ENCODE measurements around the gene TMEM14C. TPM values are rescaled to one million over a fixed set of nuclear protein-coding genes. Genes with fewer than 3 reads are reported as not detected.

The TMEM14C gene
- polyA plus RNA-seq, 2 of the 4 experiments (the other 2 are of a cell fraction), result 152 to 230 TPM

DNA sequence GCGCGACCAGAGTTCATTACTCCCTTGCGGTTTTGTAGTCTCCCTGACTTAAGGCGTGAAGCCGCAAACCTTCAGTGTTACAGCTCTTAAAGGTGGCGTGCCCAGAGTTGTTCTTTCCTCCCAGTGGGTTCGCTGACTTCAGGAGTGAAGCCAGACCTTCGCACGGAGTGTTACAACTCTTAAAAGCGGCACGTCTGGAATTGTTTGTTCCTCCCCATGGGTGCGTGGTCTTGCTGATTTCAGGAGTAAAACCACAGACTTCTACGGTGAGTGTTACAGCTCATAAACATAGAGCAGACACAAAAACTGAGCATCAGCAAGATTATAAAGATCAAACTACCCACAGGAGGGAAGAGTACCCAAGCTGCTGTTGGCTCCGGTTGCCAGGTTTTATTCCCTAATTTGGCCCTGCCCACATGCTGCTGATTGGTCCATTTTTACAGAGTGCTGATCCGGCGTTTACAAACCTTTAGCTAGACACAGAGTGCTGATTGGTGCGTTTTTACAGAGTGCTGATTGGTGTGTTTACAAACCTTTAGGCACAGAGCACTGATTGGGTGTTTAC is 10.4 kb downstream of the TMEM14C start:
- ATAC-seq, result peak in 1 of 2 experiments; percentile 26; a peak in 3 of 6 replicates
- CTCF ChIA-PET, result interaction anchor here (0.8 to 1.7 kb wide), 3 partner anchors 9 to 27 kb away, joined by 3 to 5 read pairs (median 3); no protein-coding TSS in a partner anchor
- H3K4me1 ChIP-seq, result peaks cover 26% of the 10 kb centered on the region
- no peak for TF ChIP-seq TP53 (CRISPR knock-in tag; IDR thresholded peaks at IDR 0.05)
- peak; percentile 95 for TF ChIP-seq MAFK (IDR thresholded peaks at IDR 0.05; ENCODE audit: partially characterized antibody)
- 93% methylated on average over 17 of the region's 17 CpGs for WGBS (ENCODE audit: missing lambda C conversion rate)
- H3K9me3 ChIP-seq, result no peaks in the 10 kb centered on the region
- POLR2A ChIA-PET, result interaction anchor here (3.7 kb wide), 1 partner anchor 10 kb away, joined by 16 read pairs; the partner anchor contains the start of gene TMEM14C
- H3K27ac ChIP-seq, result peak overlapping the region; percentile 77 to 90; a peak in 5 of 6 replicates
- H3K4me2 ChIP-seq, result no peak overlapping the region
- no peak for FAIRE-seq
- no peak overlapping the region for H3K4me3 ChIP-seq
- no peak for DNase-seq (ENCODE audit: low read depth in 1 of 2, low spot score in 1 of 2)

DNA sequence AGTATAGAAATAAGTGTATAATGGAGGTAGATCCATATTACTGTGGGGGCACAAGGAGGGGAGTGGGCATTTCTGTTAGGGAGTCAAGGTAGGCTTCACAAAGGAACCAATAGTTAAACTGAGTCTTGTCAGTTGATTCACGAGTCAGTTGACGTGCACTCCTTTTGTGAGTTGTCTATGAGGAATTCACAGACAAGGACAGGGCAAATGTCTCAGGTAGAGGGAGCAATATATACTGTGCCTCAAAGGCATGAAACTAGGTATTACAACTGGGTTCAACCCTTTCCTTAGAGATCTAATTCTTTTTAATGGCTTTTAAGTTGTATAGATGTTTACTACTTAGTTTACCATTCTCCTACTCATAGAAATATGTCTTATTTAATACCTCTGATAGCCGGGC is 11.0 kb downstream of the TMEM14C start:
- H3K9me3 ChIP-seq, result no peaks in the 10 kb centered on the region
- H3K4me2 ChIP-seq, result peak overlapping the region; percentile 86; the same call in 1 of the 3 replicates
- FAIRE-seq, result no peak
- POLR2A ChIA-PET, result interaction anchor here (3.7 kb wide), 1 partner anchor 11 kb away, joined by 16 read pairs; the partner anchor contains the start of gene TMEM14C
- CTCF ChIA-PET, result interaction anchor here (0.7 to 1.4 kb wide), 2 partner anchors 13 to 224 kb away, joined by 3 read pairs; no protein-coding TSS in a partner anchor
- TF ChIP-seq HDAC2 (IDR thresholded peaks at IDR 0.05) (no peak), CHD2 (IDR thresholded peaks at IDR 0.05; ENCODE audit: low read length, partially characterized antibody) (no peak), BCL3 (IDR thresholded peaks at IDR 0.05) (no peak), ESRRA (IDR thresholded peaks at IDR 0.05; ENCODE audit: borderline replicate concordance, low read length) (no peak), FOXS1 (CRISPR knock-in tag; IDR thresholded peaks at IDR 0.05) (no peak), EHMT2 (IDR thresholded peaks at IDR 0.05; ENCODE audit: low read depth) (no peak), CBX2 (IDR thresholded peaks at IDR 0.05; ENCODE audit: borderline replicate concordance, low read depth) (no peak), NR3C1 (IDR thresholded peaks at IDR 0.05) (no peak), SREBF2 (IDR thresholded peaks at IDR 0.05) (no peak), ZC3H11A (IDR thresholded peaks at IDR 0.05) (no peak), GATA3 (IDR thresholded peaks at IDR 0.05; ENCODE audit: borderline replicate concordance) (no peak), ZSCAN20 (CRISPR knock-in tag; IDR thresholded peaks at IDR 0.05) (no peak), HOXB5 (CRISPR knock-in tag; IDR thresholded peaks at IDR 0.05) (no peak), EP300 (IDR thresholded peaks at IDR 0.05) (no peak), TP53 (CRISPR knock-in tag; IDR thresholded peaks at IDR 0.05) (no peak)
- TF ChIP-seq, protein P1, sequence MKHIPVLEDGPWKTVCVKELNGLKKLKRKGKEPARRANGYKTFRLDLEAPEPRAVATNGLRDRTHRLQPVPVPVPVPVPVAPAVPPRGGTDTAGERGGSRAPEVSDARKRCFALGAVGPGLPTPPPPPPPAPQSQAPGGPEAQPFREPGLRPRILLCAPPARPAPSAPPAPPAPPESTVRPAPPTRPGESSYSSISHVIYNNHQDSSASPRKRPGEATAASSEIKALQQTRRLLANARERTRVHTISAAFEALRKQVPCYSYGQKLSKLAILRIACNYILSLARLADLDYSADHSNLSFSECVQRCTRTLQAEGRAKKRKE (CRISPR knock-in tag; IDR thresholded peaks at IDR 0.05; ENCODE audit: low read depth), result no peak
- DNase-seq (ENCODE audit: low read depth in 1 of 2, low spot score in 1 of 2), result no peak
- 74% methylated on average over 3 of the region's 3 CpGs for WGBS (ENCODE audit: missing lambda C conversion rate)
- peaks cover 30% of the 10 kb centered on the region for H3K4me1 ChIP-seq
- ATAC-seq, result no peak
- no peak overlapping the region for H3K4me3 ChIP-seq
- H3K27ac ChIP-seq, result peak overlapping the region; percentile 77 to 90

DNA sequence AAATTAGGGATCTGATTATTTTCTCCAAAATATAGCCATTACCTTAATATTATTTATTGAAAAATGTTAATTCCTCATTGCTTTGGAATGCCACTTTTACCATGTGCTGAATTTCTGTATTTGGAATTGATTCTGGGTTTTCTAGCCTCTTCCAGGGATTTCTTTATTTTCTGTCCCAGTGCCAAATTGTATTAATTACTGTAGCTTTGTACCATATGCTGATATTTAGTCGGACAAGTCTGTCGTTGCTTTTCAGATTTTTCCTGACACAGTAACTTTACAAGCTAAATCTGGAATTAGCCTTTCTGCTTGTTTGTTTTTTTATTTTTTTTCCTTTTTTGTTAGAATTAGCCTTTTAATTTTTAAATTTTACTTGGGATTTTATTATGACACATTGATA is 13.9 kb downstream of the TMEM14C start:
- H3K4me3 ChIP-seq, result no peak overlapping the region
- ChIA-PET CTCF (interaction anchor here (1.4 kb wide), 1 partner anchor 23 kb away, joined by 4 read pairs; no protein-coding TSS in a partner anchor), POLR2A (no interaction called here)
- 87% methylated on average over 2 of the region's 2 CpGs for WGBS (ENCODE audit: missing lambda C conversion rate)
- DNase-seq (ENCODE audit: low read depth in 1 of 2, low spot score in 1 of 2) (no peak), ATAC-seq (no peak), FAIRE-seq (no peak)
- peaks cover 30% of the 10 kb centered on the region for H3K4me1 ChIP-seq
- TF ChIP-seq E2F6 (IDR thresholded peaks at IDR 0.05; ENCODE audit: borderline replicate concordance, low read depth) (no peak), RARB (CRISPR knock-in tag; IDR thresholded peaks at IDR 0.05) (no peak), PHF8 (IDR thresholded peaks at IDR 0.05; ENCODE audit: borderline replicate concordance, low read depth) (no peak), BHLHE40 (IDR thresholded peaks at IDR 0.05; ENCODE audit: low read depth, low read length) (no peak), HOXA7 (CRISPR knock-in tag; IDR thresholded peaks at IDR 0.05) (no peak), MYC (IDR thresholded peaks at IDR 0.05; ENCODE audit: borderline replicate concordance, low read length) (no peak), HOXB5 (CRISPR knock-in tag; IDR thresholded peaks at IDR 0.05) (no peak), FOXS1 (CRISPR knock-in tag; IDR thresholded peaks at IDR 0.05) (no peak), POLR2A (IDR thresholded peaks at IDR 0.05; ENCODE audit: low read length) (no peak), EHF (CRISPR knock-in tag; IDR thresholded peaks at IDR 0.05) (no peak), SMC3 (IDR thresholded peaks at IDR 0.05) (no peak), EP300 (IDR thresholded peaks at IDR 0.05) (no peak), POLR2AphosphoS2 (conservative IDR thresholded peaks at IDR 0.05; ENCODE audit: low read length) (no peak), SREBF2 (IDR thresholded peaks at IDR 0.05) (no peak), EHMT2 (IDR thresholded peaks at IDR 0.05; ENCODE audit: low read depth) (no peak), FOSB (CRISPR knock-in tag; IDR thresholded peaks at IDR 0.05) (no peak), TFCP2L1 (CRISPR knock-in tag; IDR thresholded peaks at IDR 0.05) (no peak)
- TF ChIP-seq, protein P1 (CRISPR knock-in tag; IDR thresholded peaks at IDR 0.05; ENCODE audit: low read depth), result no peak
- TF ChIP-seq, protein P2, sequence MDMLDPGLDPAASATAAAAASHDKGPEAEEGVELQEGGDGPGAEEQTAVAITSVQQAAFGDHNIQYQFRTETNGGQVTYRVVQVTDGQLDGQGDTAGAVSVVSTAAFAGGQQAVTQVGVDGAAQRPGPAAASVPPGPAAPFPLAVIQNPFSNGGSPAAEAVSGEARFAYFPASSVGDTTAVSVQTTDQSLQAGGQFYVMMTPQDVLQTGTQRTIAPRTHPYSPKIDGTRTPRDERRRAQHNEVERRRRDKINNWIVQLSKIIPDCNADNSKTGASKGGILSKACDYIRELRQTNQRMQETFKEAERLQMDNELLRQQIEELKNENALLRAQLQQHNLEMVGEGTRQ (IDR thresholded peaks at IDR 0.05), result no peak
- H3K27ac ChIP-seq, result no peak overlapping the region; a peak in 1 of 6 replicates
- H3K9me3 ChIP-seq, result no peaks in the 10 kb centered on the region
- H3K4me2 ChIP-seq, result no peak overlapping the region

Data from A549 (cell line).